Neural cell (in vitro differentiated cells): ENCODE data around the gene KIAA1958.

ENCODE experiments used
- CTCF ChIP-seq: fragments of 450-650 bp; IDR thresholded peaks from 2 replicates; pipeline ENCODE4 v1.5.1; 2014; ENCODE audit warnings: antibody characterized with exemption, mild to moderate bottlenecking, moderate library complexity; ENCODE audit not compliant: poor library complexity, severe bottlenecking
- EP300 ChIP-seq: fragments of 450-650 bp; conservative IDR thresholded peaks from 2 replicates; pipeline ENCODE4 v1.6.1; 2014; ENCODE audit warnings: antibody characterized with exemption, mild to moderate bottlenecking, moderate library complexity; ENCODE audit not compliant: poor library complexity, severe bottlenecking
- EZH2 ChIP-seq: fragments of 200-600, 300-800 bp; shearing (Covaris generic), sonication (generic); IDR thresholded peaks from 2 replicates; pipeline ENCODE4 v1.6.1; 2014; ENCODE audit warnings: antibody characterized with exemption, low read length, borderline replicate concordance, mild to moderate bottlenecking; ENCODE audit not compliant: insufficient read depth, poor library complexity, severe bottlenecking
- POLR2AphosphoS5 ChIP-seq: IDR thresholded peaks from 2 replicates; pipeline ENCODE4 v1.6.1; 2012
- TF ChIP-seq, protein P1 (sequence below): IDR thresholded peaks from 2 replicates; pipeline ENCODE4 v1.6.1; 2012; ENCODE audit warnings: borderline replicate concordance

- TF ChIP-seq CTCF (no peak), EP300 (no peak), POLR2AphosphoS5 (no peak), EZH2 (no peak)
- TF ChIP-seq, protein P1, sequence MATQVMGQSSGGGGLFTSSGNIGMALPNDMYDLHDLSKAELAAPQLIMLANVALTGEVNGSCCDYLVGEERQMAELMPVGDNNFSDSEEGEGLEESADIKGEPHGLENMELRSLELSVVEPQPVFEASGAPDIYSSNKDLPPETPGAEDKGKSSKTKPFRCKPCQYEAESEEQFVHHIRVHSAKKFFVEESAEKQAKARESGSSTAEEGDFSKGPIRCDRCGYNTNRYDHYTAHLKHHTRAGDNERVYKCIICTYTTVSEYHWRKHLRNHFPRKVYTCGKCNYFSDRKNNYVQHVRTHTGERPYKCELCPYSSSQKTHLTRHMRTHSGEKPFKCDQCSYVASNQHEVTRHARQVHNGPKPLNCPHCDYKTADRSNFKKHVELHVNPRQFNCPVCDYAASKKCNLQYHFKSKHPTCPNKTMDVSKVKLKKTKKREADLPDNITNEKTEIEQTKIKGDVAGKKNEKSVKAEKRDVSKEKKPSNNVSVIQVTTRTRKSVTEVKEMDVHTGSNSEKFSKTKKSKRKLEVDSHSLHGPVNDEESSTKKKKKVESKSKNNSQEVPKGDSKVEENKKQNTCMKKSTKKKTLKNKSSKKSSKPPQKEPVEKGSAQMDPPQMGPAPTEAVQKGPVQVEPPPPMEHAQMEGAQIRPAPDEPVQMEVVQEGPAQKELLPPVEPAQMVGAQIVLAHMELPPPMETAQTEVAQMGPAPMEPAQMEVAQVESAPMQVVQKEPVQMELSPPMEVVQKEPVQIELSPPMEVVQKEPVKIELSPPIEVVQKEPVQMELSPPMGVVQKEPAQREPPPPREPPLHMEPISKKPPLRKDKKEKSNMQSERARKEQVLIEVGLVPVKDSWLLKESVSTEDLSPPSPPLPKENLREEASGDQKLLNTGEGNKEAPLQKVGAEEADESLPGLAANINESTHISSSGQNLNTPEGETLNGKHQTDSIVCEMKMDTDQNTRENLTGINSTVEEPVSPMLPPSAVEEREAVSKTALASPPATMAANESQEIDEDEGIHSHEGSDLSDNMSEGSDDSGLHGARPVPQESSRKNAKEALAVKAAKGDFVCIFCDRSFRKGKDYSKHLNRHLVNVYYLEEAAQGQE, result no peak
Measured at GRCh38 chr9:112694706-112695555, 208.3 kb downstream of the KIAA1958 start.
